GM12892 (cell line): ENCODE measurements around the gene CAMKK1.

Experiments
- POLR2A ChIP-seq: IDR thresholded peaks from 2 replicates; pipeline ENCODE4 v1.6.1; 2011; ENCODE audit warnings: low read depth, low read length, control low read depth
- POLR2AphosphoS5 ChIP-seq: IDR thresholded peaks from 2 replicates; pipeline ENCODE4 v1.6.1; 2011; ENCODE audit warnings: low read depth, low read length, control low read depth

- TF ChIP-seq POLR2A = no peak
- TF ChIP-seq POLR2AphosphoS5 = no peak
Measured at GRCh38 chr17:3937359-3937758, 44.5 kb upstream of the CAMKK1 start.
